Amygdala (tissue), 56 donors: ENCODE measurements around the gene OMD.
"Not testable (repeated sequence)": the region's sequence is repeated elsewhere in the genome, so short reads cannot be mapped to it uniquely, and the experiment has no call there.

Experiments
- DNase-seq, 56 donors: peaks; one replicate each; lab custom pipeline; 2025; lab: John Stamatoyannopoulos, UW

The OMD gene

DNA sequence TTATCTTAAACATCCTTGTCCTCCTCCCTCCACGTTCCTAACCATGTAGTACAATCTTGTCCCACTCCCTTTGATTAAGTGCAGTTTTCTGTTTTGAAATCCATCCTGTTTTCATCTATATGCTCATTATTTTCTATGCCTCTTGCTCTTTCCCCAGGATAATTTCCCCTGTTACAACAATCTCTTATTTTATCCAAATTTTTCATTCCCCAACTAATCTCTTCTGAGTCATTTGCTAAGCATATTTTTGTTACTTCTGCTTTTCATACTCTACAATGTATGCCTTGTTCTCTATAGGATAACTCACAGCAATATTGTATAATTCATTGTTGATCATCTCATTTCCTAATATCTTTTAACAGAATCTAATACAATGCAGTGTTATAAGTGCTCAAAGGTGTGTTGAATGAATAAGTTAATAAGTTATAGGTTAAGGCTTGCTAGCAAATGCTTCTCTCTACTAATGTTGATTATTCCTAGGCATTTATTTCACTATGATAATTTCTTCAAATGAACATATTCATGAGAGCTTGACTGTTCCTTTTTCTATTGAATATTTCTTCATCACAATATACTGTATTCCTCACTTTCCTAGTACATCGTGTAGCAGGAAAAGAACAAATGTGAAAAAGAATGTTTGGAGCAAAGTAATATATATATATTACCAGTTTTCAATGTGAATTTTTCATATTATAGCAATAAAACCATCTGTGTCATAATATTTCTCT lies 1.5 kb downstream of the OMD start:
- DNase-seq: no peak

DNA sequence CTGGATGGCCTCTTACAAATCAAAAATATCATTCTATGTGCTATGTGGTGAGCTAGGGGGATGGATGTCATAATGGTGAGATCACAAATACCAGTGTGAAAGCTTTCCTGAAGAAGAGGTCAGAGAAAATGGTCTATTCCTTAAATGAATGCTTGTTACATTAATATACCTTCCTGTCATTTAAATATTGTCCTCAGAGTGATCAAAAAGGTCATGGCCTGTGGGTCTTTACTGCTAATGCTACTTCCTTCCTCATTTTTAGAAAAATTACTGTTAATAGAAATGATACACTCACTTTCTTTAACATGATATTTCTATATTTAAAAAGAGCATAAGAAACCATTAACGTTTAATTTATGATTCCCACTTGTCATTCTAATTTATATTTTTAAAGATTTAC lies 9.7 kb downstream of the OMD start:
- no peak for DNase-seq

DNA sequence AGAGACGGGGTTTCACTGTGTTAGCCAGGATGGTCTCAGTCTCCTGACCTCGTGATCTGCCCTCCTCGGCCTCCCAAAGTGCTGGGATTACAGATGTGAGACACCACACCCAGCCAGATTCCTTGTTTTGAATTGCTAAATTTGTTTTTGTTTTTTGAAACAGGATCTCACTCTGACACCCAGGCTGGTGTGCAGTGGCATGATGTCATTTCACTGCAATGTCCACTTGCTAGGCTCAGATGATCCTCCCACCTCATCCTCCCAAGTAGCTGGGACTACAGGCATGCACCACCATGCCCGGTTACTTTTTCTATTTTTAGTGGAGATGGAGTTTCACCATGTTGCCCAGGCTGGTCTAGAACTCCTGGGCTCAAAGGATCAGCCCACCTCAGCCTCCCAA lies 13.1 kb downstream of the OMD start:
- DNase-seq: not testable (repeated sequence)

DNA sequence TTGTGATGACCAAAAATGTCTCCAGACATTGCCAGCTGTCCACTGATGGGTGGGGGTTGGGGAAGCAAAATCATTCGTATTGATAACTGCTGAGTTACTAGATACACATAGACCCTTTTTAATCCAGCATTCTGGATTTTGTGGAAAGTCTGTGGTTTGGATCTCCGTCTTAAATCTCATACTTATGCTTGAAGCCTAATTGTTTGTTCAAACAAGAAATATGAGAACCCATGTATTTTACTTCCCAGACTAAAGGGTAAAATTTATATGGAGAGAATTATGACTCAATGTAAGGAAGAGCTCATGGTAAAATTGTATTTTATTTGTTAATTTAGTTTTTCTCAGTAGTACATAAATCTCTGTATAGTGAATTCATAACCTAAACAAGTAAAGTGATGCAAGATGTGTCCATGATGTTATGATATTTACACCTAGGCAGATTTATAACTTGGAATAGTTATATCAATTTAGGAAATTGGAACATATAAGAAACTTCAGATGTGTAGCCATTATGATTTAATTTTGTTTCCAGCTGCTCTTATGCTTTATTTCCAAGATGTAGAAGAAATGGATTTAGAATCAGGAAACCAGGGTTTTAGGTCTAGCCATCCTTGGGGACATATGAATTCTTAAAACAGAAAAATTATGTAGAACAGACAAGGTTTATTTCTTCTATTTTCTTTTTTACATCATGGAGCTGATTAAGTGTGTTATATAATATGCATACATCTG lies 15.4 kb downstream of the OMD start:
- no peak for DNase-seq

DNA sequence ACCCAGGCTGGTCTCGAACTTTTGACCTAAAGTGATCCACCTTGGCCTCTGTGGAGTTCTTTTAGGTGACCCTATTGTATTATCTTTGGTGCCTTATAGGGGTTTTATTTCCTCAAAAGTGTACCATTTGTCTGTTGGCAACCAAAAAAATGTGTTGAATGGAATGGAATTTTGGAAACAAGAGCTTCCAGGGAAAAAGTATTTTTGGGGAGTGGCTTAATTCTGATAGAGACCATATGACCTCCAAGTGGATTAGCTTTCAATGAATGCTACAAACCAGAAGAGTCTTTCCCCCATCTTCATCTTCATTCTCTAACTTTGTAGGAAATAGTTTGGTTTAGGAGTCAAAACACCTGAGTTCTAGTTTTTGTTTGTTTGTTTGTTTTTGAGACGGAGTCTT lies 16.5 kb downstream of the OMD start:
- DNase-seq: no peak

DNA sequence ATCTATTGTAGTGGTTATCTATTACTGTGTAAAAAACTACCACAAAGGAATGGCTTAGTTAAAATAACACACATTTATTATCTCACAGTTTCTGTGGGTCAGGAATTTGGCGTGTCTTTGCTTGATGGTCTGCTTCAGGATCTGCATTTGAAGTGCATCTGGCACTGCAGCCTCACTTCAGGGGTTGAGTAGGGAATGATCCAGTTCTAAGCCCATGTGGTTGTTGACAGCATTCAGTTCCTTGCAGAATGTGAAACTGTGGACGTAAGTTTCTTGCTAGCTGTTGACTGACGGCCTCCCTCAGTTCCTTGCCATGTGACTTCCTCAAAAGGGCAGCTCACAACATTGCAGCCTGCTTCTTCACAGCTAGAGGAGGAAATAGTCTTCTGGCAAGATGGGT lies 17.8 kb downstream of the OMD start:
- peak in 22 of 56 donors; percentile 1 to 65 (median 4) for DNase-seq

DNA sequence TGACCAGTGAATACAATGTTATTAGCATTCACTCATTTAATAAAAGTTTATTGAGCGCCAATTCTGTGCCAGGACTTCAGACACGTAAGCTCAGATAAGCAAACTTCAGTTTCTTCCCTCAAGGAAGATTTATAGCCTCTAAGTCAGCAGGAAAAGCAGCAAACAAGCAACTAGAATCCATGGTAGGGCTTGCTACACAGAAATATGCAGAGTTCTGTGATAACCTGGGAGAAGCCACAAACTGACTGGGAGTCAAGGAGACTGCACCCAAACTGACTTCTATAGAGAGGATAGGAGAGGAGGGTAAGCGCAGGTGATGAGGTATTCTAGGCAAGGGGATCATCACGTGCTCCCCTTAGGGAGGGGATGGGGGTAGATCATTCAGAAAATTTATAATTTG lies 18.5 kb downstream of the OMD start:
- DNase-seq: no peak

DNA sequence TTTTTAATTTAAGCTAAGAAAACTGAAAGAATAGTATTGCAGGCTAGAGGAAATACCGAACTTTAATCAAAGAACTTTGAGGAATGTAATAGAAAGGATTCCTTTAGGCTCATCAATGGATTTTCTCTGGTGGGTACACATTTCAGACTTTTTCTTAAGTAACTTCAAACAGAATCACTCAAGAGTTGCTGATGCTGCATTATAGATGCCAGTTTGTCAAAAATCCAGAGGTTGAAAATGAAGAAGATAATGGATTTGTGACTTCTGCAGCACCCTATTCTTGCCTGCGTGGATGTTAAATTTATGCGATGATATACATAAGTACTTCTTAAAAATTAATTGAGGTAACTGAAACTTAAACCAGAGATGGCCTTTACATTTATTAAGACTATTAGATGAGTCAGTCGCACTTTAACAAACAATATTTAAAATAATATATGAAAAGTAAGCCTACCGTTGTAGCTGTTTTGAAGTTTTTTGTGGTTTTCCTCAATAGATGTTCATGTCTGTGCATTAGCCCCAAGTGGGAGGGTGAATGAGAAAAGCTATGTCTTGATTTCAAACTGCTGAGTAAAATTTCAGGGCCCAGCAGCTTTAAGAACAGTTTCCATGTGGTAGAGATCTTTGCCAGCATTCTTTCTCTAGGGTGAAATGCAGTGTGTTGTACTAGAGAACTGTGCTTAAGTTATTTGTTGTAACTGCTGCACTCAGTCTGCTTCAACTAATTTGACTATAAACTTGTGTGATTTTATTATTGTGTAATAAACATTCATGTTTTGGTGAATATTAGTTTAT lies 20.0 kb downstream of the OMD start, which contains the start of gene OGN:
TSS of gene OGN (minus strand) at position 537 of the 795 bp plus-strand sequence. CDS start 1,171 bp downstream, outside the sequence.
- no peak for DNase-seq

DNA sequence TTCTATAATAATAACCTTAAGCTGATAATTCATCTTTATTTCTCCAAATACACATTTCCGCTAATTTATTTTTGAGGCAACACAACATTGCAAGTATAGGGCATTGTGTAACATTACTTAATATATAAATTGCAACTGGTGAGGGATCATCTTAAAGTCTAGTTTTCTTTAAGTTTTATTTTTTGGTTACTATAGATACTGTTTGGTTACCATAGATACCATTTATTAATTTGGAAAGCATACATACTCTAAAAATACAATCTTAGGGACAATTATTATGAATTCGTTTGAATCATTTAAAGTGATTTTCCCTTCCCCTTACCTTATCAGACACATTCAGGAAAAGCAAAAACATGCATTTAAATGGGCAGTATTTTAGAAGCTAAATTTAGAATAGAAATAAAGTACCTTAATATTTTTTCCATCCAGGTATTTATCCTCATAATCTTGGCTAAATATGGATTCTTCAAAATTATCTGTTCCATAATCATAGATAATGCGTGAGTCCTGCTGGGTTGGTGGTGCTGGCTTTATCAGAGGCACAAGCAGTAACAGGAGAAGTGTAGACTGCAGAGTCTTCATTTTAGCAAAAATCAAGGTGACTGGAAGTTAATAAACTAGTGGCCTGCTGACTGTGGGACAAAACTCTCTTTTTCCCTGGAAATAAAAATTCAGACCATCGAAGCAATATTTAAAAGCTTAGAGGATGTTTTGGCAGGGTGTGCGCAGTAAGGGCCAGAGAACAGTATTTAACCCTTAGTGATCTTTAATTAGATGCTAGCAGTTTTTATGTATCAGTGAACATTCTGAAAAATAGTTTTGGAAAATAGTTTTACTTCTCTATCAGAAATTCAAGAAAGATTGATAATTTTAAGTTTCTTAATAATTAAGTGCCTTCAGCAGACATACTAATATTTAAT lies 21.2 kb downstream of the OMD start:
- no peak for DNase-seq

DNA sequence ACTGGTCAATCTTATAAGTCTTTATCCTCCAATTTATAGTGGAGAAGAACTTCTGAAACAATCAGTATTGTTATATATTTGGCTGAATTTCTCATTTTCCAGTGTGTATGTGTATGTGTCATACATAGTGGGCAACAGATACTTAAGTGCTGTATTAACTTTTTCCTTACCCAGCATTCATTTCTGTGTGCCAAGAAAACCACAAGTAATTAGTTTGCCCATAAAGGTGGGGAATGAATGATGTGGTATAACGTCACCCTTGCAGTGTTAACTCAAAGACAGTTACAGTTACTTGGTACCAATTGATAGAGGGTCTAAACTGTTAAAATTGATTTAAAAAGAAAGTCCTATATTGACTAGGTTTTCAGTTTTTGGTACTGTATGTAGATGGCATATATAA lies 21.9 kb downstream of the OMD start:
- DNase-seq: no peak

DNA sequence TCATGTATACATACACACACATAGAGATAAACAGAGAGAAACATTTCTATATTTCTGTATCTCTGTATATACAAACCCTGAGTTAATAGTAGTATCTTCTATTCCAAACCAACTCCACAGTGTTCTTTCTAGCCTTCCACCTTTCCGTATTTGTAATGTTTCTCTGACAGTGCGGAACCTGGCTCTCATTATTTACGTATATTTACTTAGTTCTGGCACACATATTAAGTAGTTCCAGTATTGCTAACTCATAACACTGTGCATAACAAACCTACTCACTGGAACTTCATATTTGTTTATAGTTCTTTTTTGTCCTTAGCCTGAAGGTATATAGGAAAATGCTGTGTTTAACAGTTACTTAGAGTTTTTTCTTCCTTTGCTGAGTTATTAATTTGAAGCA lies 26.4 kb downstream of the OMD start:
- DNase-seq: no peak

DNA sequence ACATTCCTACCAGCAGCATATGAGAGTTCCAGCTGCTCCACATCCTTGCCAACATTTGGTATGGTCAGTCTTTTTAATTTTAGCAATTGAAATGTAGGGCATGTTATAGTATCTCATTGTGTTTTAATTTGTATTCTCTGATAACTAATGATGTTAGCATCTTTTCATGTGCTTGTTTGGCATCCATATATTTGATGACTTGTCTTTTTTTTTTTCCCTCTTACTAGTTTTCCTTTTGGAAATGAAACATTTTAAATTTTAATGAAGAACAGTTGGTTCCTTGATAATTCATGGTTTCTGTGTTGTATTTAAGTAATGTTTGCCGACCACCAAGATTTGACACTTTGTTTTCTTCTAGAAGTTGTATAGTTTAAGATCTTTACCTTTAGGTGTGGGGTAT lies 28.7 kb downstream of the OMD start:
- DNase-seq: no peak

DNA sequence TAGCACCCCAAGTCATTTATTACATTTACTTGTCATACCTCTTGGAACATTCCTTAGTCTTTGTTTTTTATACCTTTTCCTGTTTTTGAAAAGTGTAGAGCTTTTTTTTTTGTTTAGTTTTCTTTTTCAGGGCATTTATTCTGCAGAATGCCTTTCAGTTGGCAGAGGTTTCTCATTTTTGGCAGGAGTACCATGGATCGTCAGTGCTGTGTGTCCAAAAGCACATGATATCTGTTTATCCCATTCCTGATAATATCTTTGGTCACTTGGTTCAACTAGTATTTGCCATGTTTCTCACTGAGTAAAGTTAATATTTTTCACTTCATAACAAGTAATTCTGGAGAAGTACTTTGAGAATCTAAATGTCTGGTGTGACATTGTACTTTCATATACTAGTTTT lies 30.6 kb downstream of the OMD start:
- no peak for DNase-seq

DNA sequence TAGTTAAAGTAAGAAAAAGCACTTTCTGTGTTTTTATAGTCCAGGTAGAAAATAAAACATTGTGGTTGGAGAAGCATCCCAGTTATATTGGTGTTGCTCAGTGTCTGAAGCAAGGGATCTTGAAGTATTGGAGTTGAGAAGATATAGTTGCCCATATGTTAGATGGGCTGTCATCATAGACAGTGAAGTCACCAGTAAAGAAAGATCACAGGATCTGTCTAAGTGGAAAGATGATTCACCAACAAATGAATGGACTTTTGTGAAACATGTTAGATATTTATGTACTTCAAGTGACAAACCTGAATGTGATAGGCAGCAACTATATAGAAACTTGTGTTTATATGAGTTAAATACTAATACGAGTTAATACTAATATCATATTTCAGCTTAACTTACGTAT lies 31.6 kb downstream of the OMD start:
- no peak for DNase-seq

DNA sequence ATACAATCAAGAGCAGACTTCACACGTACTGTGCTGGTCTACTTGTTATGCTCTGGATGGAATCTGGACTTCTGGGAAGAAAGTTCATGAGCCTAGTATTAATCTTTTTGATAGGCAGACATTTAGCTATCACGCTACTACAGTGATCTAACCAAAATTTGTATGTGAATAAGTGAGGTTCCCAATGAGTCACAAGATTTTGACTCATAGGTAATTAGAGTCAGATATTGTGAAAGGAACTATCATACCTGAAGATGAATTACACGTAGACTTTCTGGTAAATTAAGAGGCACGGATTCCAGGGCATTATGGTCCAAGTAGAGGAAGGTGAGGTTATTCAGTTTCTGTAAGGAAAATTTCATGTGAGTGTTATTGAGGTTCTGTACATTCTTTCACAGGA lies 38.3 kb downstream of the OMD start:
- DNase-seq: no peak

DNA sequence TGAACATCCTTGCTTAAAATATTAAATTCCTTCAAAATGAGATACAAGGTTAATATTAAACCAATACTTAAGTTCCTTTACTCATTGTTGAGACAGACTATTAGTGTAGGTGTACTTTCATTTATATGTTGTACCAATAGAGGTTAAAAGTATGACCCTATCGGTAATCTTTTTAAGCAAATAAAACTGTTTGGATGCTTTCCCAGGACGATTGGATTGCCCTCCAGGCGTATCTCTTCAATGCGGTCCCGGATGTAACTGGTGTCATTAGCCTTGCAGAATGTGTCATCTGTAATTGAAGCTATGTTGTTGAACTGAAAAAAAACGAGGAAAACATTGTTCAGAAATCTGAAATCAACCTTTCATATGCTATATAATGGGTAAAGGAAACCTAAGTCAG lies 38.8 kb downstream of the OMD start:
- DNase-seq: no peak

DNA sequence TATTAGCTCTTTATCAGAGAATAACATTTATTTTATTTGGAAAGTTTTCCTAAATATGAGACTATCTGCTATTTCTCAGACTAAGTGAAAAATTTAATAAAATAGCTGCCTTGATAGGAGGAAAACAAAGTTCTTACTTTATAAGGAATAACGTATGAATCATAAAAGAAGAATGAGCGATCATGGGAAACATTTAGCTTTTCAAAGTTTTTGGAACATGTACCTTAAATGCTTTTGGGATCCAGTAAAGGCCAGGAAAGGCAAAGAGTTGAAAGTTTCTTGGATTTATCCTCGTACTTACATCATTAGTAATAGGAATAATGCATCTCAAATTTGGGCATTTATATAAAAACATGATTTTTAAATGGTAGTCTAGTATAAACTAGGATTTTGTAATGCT lies 39.3 kb downstream of the OMD start:
- no peak for DNase-seq

DNA sequence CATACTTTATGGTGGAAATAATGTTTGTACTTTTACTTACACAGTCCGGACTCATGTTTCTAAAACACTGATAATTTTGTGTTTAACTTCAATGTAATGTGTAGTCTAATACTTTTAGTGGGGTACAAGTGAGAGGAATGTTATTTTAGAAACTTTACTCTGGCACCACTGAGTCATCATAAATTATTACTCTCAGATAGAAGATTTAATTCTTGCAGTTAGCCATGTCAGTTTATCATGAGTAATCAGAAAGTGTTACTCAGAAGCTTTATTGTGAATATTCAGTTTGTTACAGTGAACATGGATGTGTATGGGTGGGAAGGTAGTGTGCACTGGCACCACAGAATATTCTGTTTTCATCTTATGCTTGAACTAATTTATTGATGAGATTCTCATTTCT lies 39.9 kb downstream of the OMD start:
- DNase-seq: no peak

DNA sequence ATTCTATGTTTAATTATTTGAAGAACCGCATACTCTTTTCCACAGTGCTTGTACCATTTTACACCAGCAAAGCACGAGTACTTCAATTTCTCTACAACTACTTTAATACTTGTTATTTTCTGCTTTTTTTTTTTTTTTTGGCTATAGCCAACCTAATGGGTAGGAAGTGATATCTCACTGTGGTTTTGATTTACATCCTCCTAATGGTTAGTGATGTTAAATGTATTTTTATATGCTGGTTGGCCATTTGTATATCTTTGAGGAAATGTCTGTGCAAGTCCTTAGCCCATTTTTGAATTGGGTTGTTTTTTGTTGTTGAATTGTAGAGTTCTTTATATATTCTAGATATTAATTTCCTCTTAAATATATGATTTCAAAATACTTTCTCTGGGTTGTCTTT lies 42.5 kb downstream of the OMD start:
- no peak for DNase-seq

DNA sequence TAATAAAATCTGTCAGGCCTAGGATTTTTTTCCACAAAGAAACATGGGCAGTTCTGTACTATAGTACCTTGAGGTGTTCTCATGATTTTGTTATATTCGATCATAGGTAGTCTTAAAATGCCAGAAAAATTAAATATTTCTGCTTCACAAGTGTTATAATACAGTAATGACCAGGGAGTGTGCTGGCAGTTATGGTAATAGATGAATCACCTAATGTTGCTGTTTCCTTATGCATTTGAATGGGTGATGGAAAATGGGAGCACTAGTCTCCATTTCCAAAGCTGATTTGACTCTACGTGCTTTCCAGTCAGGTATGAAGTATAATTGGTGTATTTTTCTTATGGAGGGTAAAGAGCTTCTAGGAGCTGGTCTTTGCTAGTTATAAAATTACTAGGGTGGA lies 43.7 kb downstream of the OMD start:
- no peak for DNase-seq
